ENCODE results near the gene CRYBG2. TPM values are rescaled to one million over a fixed set of nuclear protein-coding genes. Genes with fewer than 3 reads are reported as not detected.

CRYBG2 gene
- total RNA-seq, 4 donors from 2014 or later = not detected

- in situ Hi-C loops (cut with MboI; ENCODE audit: low sequenced_read_pairs in 4 of 4) = no loop called here
- no peak overlapping the region for H3K4me3 ChIP-seq
- no peak overlapping the region for H3K27ac ChIP-seq
- H3K4me1 ChIP-seq = no peaks in the 10 kb centered on the region
- TF ChIP-seq, protein P1, sequence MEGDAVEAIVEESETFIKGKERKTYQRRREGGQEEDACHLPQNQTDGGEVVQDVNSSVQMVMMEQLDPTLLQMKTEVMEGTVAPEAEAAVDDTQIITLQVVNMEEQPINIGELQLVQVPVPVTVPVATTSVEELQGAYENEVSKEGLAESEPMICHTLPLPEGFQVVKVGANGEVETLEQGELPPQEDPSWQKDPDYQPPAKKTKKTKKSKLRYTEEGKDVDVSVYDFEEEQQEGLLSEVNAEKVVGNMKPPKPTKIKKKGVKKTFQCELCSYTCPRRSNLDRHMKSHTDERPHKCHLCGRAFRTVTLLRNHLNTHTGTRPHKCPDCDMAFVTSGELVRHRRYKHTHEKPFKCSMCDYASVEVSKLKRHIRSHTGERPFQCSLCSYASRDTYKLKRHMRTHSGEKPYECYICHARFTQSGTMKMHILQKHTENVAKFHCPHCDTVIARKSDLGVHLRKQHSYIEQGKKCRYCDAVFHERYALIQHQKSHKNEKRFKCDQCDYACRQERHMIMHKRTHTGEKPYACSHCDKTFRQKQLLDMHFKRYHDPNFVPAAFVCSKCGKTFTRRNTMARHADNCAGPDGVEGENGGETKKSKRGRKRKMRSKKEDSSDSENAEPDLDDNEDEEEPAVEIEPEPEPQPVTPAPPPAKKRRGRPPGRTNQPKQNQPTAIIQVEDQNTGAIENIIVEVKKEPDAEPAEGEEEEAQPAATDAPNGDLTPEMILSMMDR (IDR thresholded peaks at IDR 0.05 in 4 of 5, conservative IDR thresholded peaks at IDR 0.05 in 1 of 5) = no peak
- TF ChIP-seq POLR2A (IDR thresholded peaks at IDR 0.05) = no peak
- ATAC-seq (no peak), DNase-seq (no peak)
- intact Hi-C loops (cut with DNase I; ENCODE audit: low total_unique reads) = no loop called here
- no peaks in the 10 kb centered on the region for H3K36me3 ChIP-seq
- H3K9me3 ChIP-seq = no peaks in the 10 kb centered on the region
- no peaks in the 10 kb centered on the region for H3K27me3 ChIP-seq
Measured at GRCh38 chr1:26349877-26350244, 4.1 kb downstream of the CRYBG2 start.

GRCh38 chr1:26349188-26349876, 4.6 kb downstream of the CRYBG2 start:
- DNase-seq (no peak), ATAC-seq (no peak)
- Histone ChIP-seq H3K36me3 (no peaks in the 10 kb centered on the region), H3K4me3 (no peak overlapping the region), H3K4me1 (no peaks in the 10 kb centered on the region), H3K27me3 (no peaks in the 10 kb centered on the region), H3K27ac (no peak overlapping the region), H3K9me3 (no peaks in the 10 kb centered on the region)
- intact Hi-C loops (cut with DNase I; ENCODE audit: low total_unique reads) (no loop called here), in situ Hi-C loops (cut with MboI; ENCODE audit: low sequenced_read_pairs in 4 of 4) (no loop called here)
- TF ChIP-seq POLR2A (IDR thresholded peaks at IDR 0.05) = no peak
- TF ChIP-seq, protein P1 (IDR thresholded peaks at IDR 0.05 in 4 of 5, conservative IDR thresholded peaks at IDR 0.05 in 1 of 5) = no peak

- Histone ChIP-seq H3K4me3 (no peak overlapping the region), H3K4me1 (no peaks in the 10 kb centered on the region), H3K27me3 (no peaks in the 10 kb centered on the region), H3K27ac (no peak overlapping the region), H3K9me3 (no peaks in the 10 kb centered on the region), H3K36me3 (no peaks in the 10 kb centered on the region)
- in situ Hi-C loops (cut with MboI; ENCODE audit: low sequenced_read_pairs in 4 of 4) = no loop called here
- DNase-seq (no peak), ATAC-seq (no peak)
- intact Hi-C loops (cut with DNase I; ENCODE audit: low total_unique reads) = no loop called here
- TF ChIP-seq, protein P1 (IDR thresholded peaks at IDR 0.05 in 4 of 5, conservative IDR thresholded peaks at IDR 0.05 in 1 of 5) = no peak
- TF ChIP-seq POLR2A (IDR thresholded peaks at IDR 0.05) = no peak
Measured at GRCh38 chr1:26346274-26347033, 7.5 kb downstream of the CRYBG2 start.

GRCh38 chr1:26345718-26346117, 8.2 kb downstream of the CRYBG2 start:
- H3K36me3 ChIP-seq = no peaks in the 10 kb centered on the region
- TF ChIP-seq, protein P1 (IDR thresholded peaks at IDR 0.05 in 4 of 5, conservative IDR thresholded peaks at IDR 0.05 in 1 of 5) = no peak
- TF ChIP-seq POLR2A (IDR thresholded peaks at IDR 0.05) = no peak
- H3K4me3 ChIP-seq = no peak overlapping the region
- no peak for ATAC-seq
- H3K27ac ChIP-seq = no peak overlapping the region
- intact Hi-C loops (cut with DNase I; ENCODE audit: low total_unique reads) = no loop called here
- in situ Hi-C loops (cut with MboI; ENCODE audit: low sequenced_read_pairs in 4 of 4) = no loop called here
- H3K4me1 ChIP-seq = no peaks in the 10 kb centered on the region
- no peak for DNase-seq
- H3K27me3 ChIP-seq = no peaks in the 10 kb centered on the region
- no peaks in the 10 kb centered on the region for H3K9me3 ChIP-seq

All from gastrocnemius medialis (tissue), 4 donors.